SIG-M5 treated with dmso at 0.1 percent for 504 hours (cell line): Measurements from ENCODE around the gene MYL4.
"Not testable (repeated sequence)": the region's sequence is repeated elsewhere in the genome, so short reads cannot be mapped to it uniquely, and the experiment has no call there.

Experiments used
- DNase-seq: peaks from one replicate; lab custom pipeline; 2025; ENCODE audit not compliant: unreplicated experiment; lab: John Stamatoyannopoulos, UW

The MYL4 gene

DNA sequence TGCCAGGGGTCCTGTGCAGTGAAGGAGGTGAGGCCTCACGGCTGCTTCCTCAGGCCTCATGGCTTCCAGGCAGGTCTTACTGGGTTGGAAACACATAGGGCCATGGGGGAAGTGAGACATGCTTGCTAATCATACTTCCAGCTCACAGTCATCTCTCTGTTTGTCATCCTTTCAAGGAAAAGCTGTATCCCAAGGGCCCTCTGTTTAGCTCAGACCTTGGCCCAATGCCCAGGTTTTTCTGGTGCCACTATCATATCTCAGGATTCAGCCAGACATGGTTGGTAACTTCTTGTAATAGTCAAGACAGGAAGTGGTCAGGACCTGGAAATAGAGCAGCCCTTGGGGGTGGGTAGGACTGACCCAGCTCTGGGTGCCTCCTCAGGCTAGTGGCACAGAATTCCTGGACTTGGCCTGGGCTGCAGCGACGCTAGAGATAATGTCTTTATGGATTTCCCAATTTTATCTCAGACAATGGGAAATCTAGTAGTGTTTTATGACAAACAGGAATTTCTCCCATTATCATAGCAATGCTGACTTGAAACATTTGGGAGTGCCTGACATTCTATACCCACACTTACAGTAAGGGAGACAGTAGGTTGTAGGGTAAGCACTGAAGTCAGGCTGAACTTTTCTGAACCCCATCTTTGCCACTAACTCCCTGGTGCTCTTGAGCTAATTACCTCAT lies 31.0 kb downstream of the MYL4 start:
- peak; percentile 43 for DNase-seq

DNA sequence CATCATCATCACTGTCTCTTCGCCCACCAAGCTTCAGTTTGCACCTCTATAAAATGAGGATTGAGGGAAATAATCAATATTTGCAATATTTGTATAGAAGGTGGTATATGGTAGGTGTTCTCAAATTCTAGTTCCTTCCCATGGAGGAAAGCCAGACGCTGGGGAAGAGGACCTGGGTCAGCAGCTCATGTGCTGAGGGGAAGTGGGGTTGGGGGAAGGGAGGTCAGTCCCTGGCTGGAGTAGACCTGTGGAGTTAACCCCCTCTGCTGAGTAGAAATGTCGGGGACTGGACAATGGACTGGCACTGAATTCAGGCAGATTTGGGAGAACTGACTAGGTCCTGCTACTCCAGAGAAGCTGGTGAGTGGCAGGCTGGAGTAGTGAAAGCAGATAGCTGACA lies 31.7 kb downstream of the MYL4 start:
- no peak for DNase-seq

GRCh38 chr17:47242648-47243047 lies 33.5 kb downstream of the MYL4 start:
- no peak for DNase-seq

DNA sequence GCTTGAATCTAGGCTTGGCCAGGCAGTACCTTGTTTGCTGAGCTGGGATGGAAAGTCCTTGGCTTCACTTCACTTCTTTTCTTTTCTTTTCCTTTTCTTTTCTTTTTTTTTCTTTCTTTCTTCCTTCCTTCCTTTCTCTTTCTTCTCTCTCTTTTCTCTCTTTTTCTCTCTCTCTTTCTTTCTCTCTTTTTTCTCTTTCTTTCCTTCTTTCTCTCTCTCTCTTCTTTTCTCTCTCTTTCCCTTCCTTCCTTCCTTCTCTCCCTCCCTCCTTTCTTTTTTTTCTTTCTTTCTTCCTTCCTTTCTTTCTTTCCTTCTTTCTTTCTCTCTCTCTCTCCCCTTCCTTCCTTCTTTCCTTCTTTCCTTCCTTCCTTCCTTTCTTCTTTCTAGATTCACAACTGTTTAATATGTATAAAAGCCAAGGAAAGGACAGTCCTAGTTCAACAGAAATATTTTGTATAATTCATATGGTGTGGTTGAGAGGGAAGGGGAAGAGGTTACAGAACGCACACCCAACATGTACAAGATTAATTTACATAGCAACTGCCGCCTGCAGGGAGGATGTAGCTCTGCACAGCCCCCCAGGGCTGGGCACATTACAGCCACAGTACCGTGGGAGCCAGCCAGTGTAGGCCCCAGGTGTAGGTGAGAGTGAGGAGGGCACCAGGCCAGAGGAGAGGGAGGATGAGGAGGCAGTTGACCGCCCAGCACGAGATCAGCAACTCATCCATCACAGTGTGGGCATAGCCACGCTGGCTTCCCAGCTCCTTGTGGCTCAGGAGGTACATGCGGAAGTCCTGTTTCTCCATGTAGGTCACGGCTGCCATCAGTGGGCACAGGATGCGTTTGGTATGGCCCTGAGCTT lies 34.8 kb downstream of the MYL4 start:
- DNase-seq, result no peak

DNA sequence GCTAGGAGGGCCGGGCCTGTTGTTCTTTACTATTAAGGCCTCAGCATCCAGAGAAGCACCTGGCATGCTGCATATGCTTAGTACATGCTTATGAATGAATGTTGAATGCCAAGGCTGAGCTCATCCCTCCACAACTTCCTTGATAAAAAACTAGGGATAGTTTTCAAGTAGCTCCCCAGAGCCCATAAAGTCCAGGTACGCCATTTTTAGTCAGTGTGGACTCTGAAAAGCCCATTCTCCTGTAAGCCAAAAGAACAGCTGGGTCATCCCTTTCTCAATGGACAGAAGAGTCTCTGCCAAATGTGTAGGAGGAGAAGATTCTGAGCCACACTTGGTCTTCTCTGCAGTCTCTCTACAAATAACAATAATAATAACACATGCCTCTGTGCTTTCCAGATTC lies 35.5 kb downstream of the MYL4 start:
- DNase-seq, result no peak

DNA sequence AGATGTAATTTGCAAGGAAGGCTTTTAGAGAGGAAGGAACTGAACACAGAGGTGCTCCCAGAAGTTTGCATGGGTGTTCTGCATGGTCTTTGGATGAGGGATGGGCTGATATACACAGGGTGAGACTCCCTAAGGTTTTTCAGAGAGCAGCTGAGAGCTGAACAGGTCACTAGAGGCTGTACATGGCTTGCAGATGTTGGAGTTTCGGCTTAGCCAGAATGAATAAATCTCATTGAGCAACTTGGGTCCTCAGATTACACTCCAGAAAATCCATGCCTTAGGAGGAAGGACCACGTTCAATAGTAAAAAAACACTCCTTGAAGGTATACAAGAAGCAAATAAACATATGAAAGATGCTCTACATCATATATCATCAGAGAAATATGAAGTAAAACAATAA lies 37.0 kb downstream of the MYL4 start:
- DNase-seq, result no peak

- DNase-seq, result no peak
These were observed 41.7 kb downstream of the MYL4 start for GRCh38 chr17:47250855-47251254.

GRCh38 chr17:47251421-47251940 lies 42.3 kb downstream of the MYL4 start:
- DNase-seq, result no peak

DNA sequence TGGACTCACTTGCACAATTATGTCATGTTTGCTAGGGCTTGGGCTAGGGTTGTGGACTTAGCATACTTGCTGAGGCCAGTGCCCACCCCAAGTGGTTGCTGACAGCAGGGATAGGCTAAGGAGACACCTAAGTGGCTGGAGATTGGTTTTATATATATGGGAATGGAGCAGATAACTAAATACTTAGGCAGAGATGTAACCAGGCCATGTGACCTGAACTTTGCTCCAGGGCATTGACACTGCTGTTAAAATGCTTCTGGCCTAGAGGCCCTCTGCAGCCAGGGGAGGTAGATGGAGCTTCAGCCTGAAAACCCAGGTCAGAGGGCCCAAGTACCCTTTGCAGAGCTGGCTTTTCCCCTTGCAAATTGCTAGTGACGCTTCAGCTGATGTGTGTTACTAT lies 43.1 kb downstream of the MYL4 start:
- no peak for DNase-seq

GRCh38 chr17:47252766-47253512 lies 43.8 kb downstream of the MYL4 start:
- DNase-seq, result no peak

GRCh38 chr17:47253541-47254402 lies 44.6 kb downstream of the MYL4 start, which contains the start of gene ITGB3:
Gene ITGB3, plus strand, starts transcription at chr17:47253827. Its CDS starts 35 bp downstream, at chr17:47253862.
- DNase-seq, result peak; percentile 61

DNA sequence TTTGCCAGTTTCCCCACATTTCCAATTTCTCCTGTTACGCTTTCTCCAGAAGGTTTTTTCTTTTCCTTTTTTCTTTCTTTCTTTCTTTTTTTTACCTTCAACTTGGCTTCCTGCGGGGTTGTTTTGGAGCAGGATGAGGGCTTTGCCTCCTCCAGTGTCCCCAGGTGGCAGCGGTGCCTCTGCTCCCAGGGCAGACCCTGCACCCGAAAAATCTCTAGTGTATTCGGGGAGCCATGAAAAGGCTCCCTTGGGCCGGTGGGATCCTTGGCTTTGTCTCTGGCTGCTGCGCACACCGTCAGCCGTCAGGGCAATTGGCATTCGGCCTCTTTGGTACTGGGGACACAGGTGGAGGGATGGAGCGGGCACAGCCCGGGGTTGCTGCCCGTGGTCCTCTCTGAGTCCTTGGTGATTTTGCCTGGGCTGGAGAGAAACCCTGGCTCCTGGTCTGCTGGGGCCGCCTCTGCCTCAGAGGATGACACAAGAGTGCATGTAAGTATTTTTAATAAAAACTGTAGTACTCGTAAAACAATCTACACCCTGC lies 45.3 kb downstream of the MYL4 start:
- DNase-seq, result no peak

DNA sequence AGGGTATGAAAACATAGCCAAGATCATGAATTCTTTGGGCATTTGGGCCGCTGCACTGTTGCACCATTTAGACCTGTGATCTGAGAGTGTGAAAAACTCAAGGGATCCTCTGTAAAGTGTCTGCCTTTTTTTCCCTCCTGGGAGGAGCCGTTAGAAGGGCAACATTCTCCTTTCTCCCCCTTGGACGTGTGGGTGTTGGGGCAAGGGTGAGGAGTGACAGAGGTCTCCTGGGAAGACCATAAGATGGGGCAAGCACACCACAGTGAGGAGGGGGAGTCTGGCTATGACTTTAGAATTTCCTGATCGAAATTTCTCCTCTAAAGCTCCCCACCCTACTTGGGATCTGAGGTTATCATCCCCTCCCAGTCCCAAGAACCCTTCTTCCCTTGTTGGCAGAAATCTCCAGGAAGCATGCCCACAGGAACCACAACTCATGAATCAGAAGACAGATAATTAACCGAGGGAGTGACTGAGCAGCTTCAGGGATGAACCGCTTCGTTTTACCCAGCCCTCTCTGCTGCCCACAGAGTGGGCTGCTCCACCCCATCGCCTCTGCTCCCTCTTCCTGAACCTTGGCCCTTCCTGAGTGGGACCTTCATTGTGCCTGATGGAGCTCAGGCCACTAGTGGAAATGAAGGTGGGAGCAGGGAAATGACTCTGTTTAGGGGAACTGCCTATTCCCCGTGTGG lies 48.6 kb downstream of the MYL4 start:
- no peak for DNase-seq

- no peak for DNase-seq
These were observed 53.4 kb downstream of the MYL4 start for GRCh38 chr17:47262586-47262985.

- no peak for DNase-seq
These were observed 55.0 kb downstream of the MYL4 start for GRCh38 chr17:47264166-47264565.

DNA sequence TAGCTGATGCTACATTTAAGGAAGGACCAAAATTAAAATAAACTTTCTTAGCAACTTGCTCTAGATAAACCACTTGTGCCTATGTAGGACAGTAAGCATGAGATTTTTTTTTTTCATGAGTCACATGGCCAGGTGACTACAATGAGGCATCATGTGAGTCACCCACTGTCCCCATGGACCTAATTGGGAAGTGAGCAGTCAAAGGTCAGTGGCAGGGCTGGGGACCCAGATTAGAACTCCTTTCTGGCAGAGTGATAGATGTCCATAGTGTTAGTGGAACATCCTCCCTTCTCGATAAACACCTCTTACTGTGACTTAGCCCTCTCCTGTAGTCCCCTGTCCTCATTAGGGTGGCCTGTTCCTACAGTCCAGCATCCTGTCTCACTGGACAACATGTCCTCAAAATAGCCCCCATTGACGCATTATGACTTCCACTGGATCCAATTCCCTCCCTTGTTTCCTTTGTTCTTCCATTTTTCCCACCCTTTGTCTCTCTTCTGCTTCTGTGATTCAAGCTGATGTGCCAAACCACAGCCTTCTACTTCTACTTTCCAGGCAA lies 56.9 kb downstream of the MYL4 start:
- DNase-seq, result no peak

- no peak for DNase-seq
These were observed 57.6 kb downstream of the MYL4 start for GRCh38 chr17:47266782-47267181.

GRCh38 chr17:47267354-47267828 lies 58.2 kb downstream of the MYL4 start:
- DNase-seq, result no peak

- DNase-seq, result not testable (repeated sequence)
These were observed 59.8 kb downstream of the MYL4 start for GRCh38 chr17:47268964-47269363.
